H9 (cell line): ENCODE data around the gene FMC1. TPM values are rescaled to one million over a fixed set of nuclear protein-coding genes. Genes with fewer than 3 reads are reported as not detected.

Experiments
- DNase-seq: peaks from one replicate; pipeline ENCODE4 v3.0.0-alpha.2; 2017
- H2AFZ ChIP-seq: one replicate; pipeline ENCODE4 v1.6.1; 2013; ENCODE audit warnings: mild to moderate bottlenecking, low read length, control low read depth, moderate library complexity
- H2AK5ac ChIP-seq: 2 replicates; pipeline ENCODE4 v1.6.1; 2013; ENCODE audit warnings: low read length, control low read depth, mixed read lengths; ENCODE audit not compliant: insufficient read length
- H2BK120ac ChIP-seq: one replicate; pipeline ENCODE4 v1.6.1; 2013; ENCODE audit warnings: low read depth, mild to moderate bottlenecking, low read length, control low read depth, inconsistent platforms; ENCODE audit not compliant: poor library complexity, severe bottlenecking
- H2BK12ac ChIP-seq: 2 replicates; pipeline ENCODE4 v1.6.1; 2013; ENCODE audit warnings: low read length, control low read depth, mixed read lengths, low read depth; ENCODE audit not compliant: insufficient read length
- H2BK15ac ChIP-seq: 2 replicates; pipeline ENCODE4 v1.6.1; 2013; ENCODE audit warnings: low read depth, low read length, control low read depth
- H2BK20ac ChIP-seq: one replicate; pipeline ENCODE4 v1.6.1; 2013; ENCODE audit warnings: low read depth, mild to moderate bottlenecking, low read length, control low read depth, inconsistent platforms; ENCODE audit not compliant: poor library complexity, severe bottlenecking
- H2BK5ac ChIP-seq: 2 replicates; pipeline ENCODE4 v1.6.1; 2013; ENCODE audit warnings: low read length, control low read depth, mixed read lengths; ENCODE audit not compliant: insufficient read length
- H3K14ac ChIP-seq: 2 replicates; pipeline ENCODE4 v1.6.1; 2013; ENCODE audit warnings: low read length, control low read depth; ENCODE audit not compliant: insufficient read depth
- H3K18ac ChIP-seq: 2 replicates; pipeline ENCODE4 v1.6.1; 2013; ENCODE audit warnings: low read depth, mild to moderate bottlenecking, mixed read lengths, low read length, control low read depth; ENCODE audit not compliant: insufficient read length
- H3K23ac ChIP-seq: 2 replicates; pipeline ENCODE4 v1.6.1; 2013; ENCODE audit warnings: low read length, control low read depth, mixed read lengths, low read depth; ENCODE audit not compliant: insufficient read length
- H3K23me2 ChIP-seq: 2 replicates; pipeline ENCODE4 v1.6.1; 2013; ENCODE audit warnings: low read depth, mild to moderate bottlenecking, mixed read lengths, low read length, control low read depth; ENCODE audit not compliant: insufficient read length, poor library complexity, severe bottlenecking
- H3K27ac ChIP-seq: 2 replicates; pipeline ENCODE4 v1.5.1; 2013; ENCODE audit warnings: low read length, control low read depth, mixed read lengths, low read depth; ENCODE audit not compliant: insufficient read length
- H3K27me3 ChIP-seq: 2 replicates; pipeline ENCODE4 v1.6.1; 2013; ENCODE audit warnings: low read length, control low read depth, inconsistent platforms; ENCODE audit not compliant: insufficient read depth
- H3K4ac ChIP-seq: 2 replicates; pipeline ENCODE4 v1.6.1; 2013; ENCODE audit warnings: low read depth, mild to moderate bottlenecking, control low read depth, inconsistent platforms, low read length, moderate library complexity
- H3K4me1 ChIP-seq: 2 replicates; pipeline ENCODE4 v1.6.1; 2013; ENCODE audit warnings: low read length, control low read depth, inconsistent platforms; ENCODE audit not compliant: insufficient read depth
- H3K4me2 ChIP-seq: 2 replicates; pipeline ENCODE4 v1.6.1; 2013; ENCODE audit warnings: low read length, control low read depth, mixed read lengths; ENCODE audit not compliant: insufficient read length, insufficient read depth
- H3K56ac ChIP-seq: 2 replicates; pipeline ENCODE4 v1.6.1; 2013; ENCODE audit warnings: low read depth, mild to moderate bottlenecking, mixed read lengths, low read length, control low read depth; ENCODE audit not compliant: insufficient read length
- H3K79me1 ChIP-seq: 2 replicates; pipeline ENCODE4 v1.6.1; 2013; ENCODE audit warnings: low read depth, mild to moderate bottlenecking, moderate library complexity, low read length, control low read depth, inconsistent platforms; ENCODE audit not compliant: insufficient read depth, poor library complexity, severe bottlenecking
- H3K79me2 ChIP-seq: 2 replicates; pipeline ENCODE4 v1.6.1; 2013; ENCODE audit warnings: low read length, control low read depth, inconsistent platforms; ENCODE audit not compliant: insufficient read depth
- H3K9ac ChIP-seq: 2 replicates; pipeline ENCODE4 v1.6.1; 2013; ENCODE audit warnings: low read length, control low read depth, mixed read lengths; ENCODE audit not compliant: insufficient read length; ENCODE audit errors: extremely low read depth
- H3K9me3 ChIP-seq: one replicate; pipeline ENCODE4 v1.6.1; 2013; ENCODE audit warnings: low read depth, low read length, inconsistent platforms; ENCODE audit not compliant: control insufficient read depth
- H3T11ph ChIP-seq: one replicate; pipeline ENCODE4 v1.6.1; 2013; ENCODE audit warnings: mild to moderate bottlenecking, low read length, control low read depth, inconsistent platforms
- H4K20me1 ChIP-seq: one replicate; pipeline ENCODE4 v1.6.1; 2013; ENCODE audit not compliant: control insufficient read depth, insufficient read length, insufficient read depth
- H4K5ac ChIP-seq: 2 replicates; pipeline ENCODE4 v1.6.1; 2013; ENCODE audit warnings: low read depth, mild to moderate bottlenecking, mixed read lengths, low read length, control low read depth; ENCODE audit not compliant: insufficient read length
- H4K8ac ChIP-seq: replicated peaks from 2 replicates; pipeline ENCODE4 v1.6.1; 2013; ENCODE audit warnings: low read length, control low read depth, mixed read lengths, low read depth; ENCODE audit not compliant: insufficient read length
- H4K91ac ChIP-seq: 2 replicates; pipeline ENCODE4 v1.6.1; 2013; ENCODE audit warnings: low read depth, mild to moderate bottlenecking, moderate library complexity, mixed read lengths, low read length, control low read depth; ENCODE audit not compliant: insufficient read length
- H3K27ac Mint-ChIP-seq, 3 experiments: 2 replicates in 2 of 3; 3 replicates in 1 of 3; pipeline ENCODE4 v1.8.0; 2020 to 2021; ENCODE audit warnings: mixed read lengths in 3 of 3, mild to moderate bottlenecking in 1 of 3, moderate library complexity in 1 of 3
- H3K27me3 Mint-ChIP-seq: 2 replicates; pipeline ENCODE4 v1.8.0; 2021; ENCODE audit warnings: low read depth, mild to moderate bottlenecking, moderate library complexity, mixed read lengths
- H3K36me3 Mint-ChIP-seq, 3 experiments: 2 replicates in 2 of 3; 3 replicates in 1 of 3; pipeline ENCODE4 v1.8.0; 2020 to 2021; ENCODE audit warnings: low read depth in 3 of 3, mixed read lengths in 3 of 3; ENCODE audit not compliant: insufficient read depth in 1 of 3
- H3K4me1 Mint-ChIP-seq, 2 experiments: 2 replicates each; pipeline ENCODE4 v1.8.0; 2020; ENCODE audit warnings: mixed read lengths in 2 of 2
- H3K4me3 Mint-ChIP-seq, 2 experiments: 2 replicates in 1 of 2; 3 replicates in 1 of 2; pipeline ENCODE4 v1.8.0; 2020 to 2021; ENCODE audit warnings: mild to moderate bottlenecking in 2 of 2, mixed read lengths in 2 of 2, moderate library complexity in 1 of 2
- H3K9me3 Mint-ChIP-seq, 2 experiments: 2 replicates in 1 of 2; 3 replicates in 1 of 2; pipeline ENCODE4 v1.8.0; 2020; ENCODE audit warnings: mild to moderate bottlenecking in 2 of 2, mixed read lengths in 2 of 2, moderate library complexity in 1 of 2
- CTCF ChIP-seq: fragments of 200-600 bp; sonication (generic); conservative IDR thresholded peaks from 3 replicates; pipeline ENCODE4 v1.8.0; 2021; ENCODE audit warnings: antibody characterized with exemption, mild to moderate bottlenecking
- WGBS: extraction: QIAGEN DNeasy Blood & Tissue Kit; methylation state at CpG from one replicate; pipeline ENCODE4 v1.1.7; 2013; ENCODE audit warnings: missing lambda C conversion rate, low lambda C conversion rate, mixed read lengths; ENCODE audit not compliant: insufficient read length; ENCODE audit errors: extremely low coverage; 5-methylcytosine and 5-hydroxymethylcytosine counted together
- total RNA-seq: library from RNA; stranded (reverse); gene quantifications from 2 replicates; pipeline ENCODE4 v1.2.1, GENCODE V29; 2021

The FMC1 gene
- total RNA-seq, 1 experiment from 2014 or later, result 10.9 TPM

- no peak overlapping the region for H3K4ac ChIP-seq
- H4K91ac ChIP-seq, result no peak overlapping the region
- no peak for DNase-seq
- TF ChIP-seq CTCF, result no peak
- H3K27me3 ChIP-seq, result no peaks in the 10 kb centered on the region
- no CpG with 5 or more reads among the region's 3 CpGs for WGBS
- no peaks in the 10 kb centered on the region for H3K9me3 Mint-ChIP-seq
- H3K4me2 ChIP-seq, result no peak overlapping the region
- H3K9ac ChIP-seq, result no peak overlapping the region
- H2BK15ac ChIP-seq, result no peak overlapping the region
- no peak overlapping the region for H4K8ac ChIP-seq
- no peak overlapping the region for H4K5ac ChIP-seq
- H3T11ph ChIP-seq, result no peak overlapping the region
- no peaks in the 10 kb centered on the region for H4K20me1 ChIP-seq
- H3K4me1 ChIP-seq, result no peaks in the 10 kb centered on the region
- H3K18ac ChIP-seq, result no peak overlapping the region
- H3K4me1 Mint-ChIP-seq, result no peaks in the 10 kb centered on the region
- peaks cover 4% of the 10 kb centered on the region for H3K79me1 ChIP-seq
- no peak overlapping the region for H3K27ac Mint-ChIP-seq
- H3K14ac ChIP-seq, result no peak overlapping the region
- no peak overlapping the region for H2BK12ac ChIP-seq
- H3K27ac ChIP-seq, result no peak overlapping the region
- no peaks in the 10 kb centered on the region; the same call in 1 of the 2 replicates for H3K79me2 ChIP-seq
- no peak overlapping the region for H3K23ac ChIP-seq
- H2BK120ac ChIP-seq, result no peak overlapping the region
- H3K23me2 ChIP-seq, result no peaks in the 10 kb centered on the region
- H3K27me3 Mint-ChIP-seq, result no peaks in the 10 kb centered on the region
- H3K36me3 Mint-ChIP-seq, result peaks cover 29 to 60% (median 59%) of the 10 kb centered on the region in 3 experiments; a peak in 6 of 7 replicates
- H2BK5ac ChIP-seq, result no peak overlapping the region
- no peaks in the 10 kb centered on the region for H3K9me3 ChIP-seq
- no peak overlapping the region for H2AFZ ChIP-seq
- H2AK5ac ChIP-seq, result no peak overlapping the region
- no peak overlapping the region for H2BK20ac ChIP-seq
- no peak overlapping the region for H3K4me3 Mint-ChIP-seq
- no peak overlapping the region for H3K56ac ChIP-seq
Observed at GRCh38 chr7:139384611-139385010, 43.5 kb downstream of the FMC1 start.
